Sciatic nerve (tissue), 2 donors: ENCODE measurements around the gene PSMB10. TPM values are rescaled to one million over a fixed set of nuclear protein-coding genes. Genes with fewer than 3 reads are reported as not detected.

ENCODE experiments used
- ATAC-seq: fragments of 200-7000 bp; cut with Tn5 transposase; one replicate; pipeline ENCODE4 v1.9.1; 2020; ENCODE audit warnings: mild to moderate bottlenecking, moderate library complexity
- DNase-seq: peaks from one replicate; pipeline ENCODE4 v3.0.0-alpha.2; 2020; ENCODE audit warnings: low spot score
- intact Hi-C: fragments of 100-400 bp; cut with DNase I; formaldehyde crosslinking; loops from one replicate; pipeline ENCODE4 v1.14.2; 2022
- total RNA-seq: library from RNA; stranded (reverse); fragmentation: NEBNext Ultra II Directional; extraction: Animal tissue kit (Norgen Biotek cat#: 25700); gene quantifications from one replicate; pipeline ENCODE4 v1.2.1, GENCODE V29; 2021
- donor health status: DM: no; HTN: no; CAD: no.
- donor health status: DM: no; HTN: no; CAD: no.

PSMB10 gene
- total RNA-seq, 1 donor from 2014 or later = 35.3 TPM

DNA sequence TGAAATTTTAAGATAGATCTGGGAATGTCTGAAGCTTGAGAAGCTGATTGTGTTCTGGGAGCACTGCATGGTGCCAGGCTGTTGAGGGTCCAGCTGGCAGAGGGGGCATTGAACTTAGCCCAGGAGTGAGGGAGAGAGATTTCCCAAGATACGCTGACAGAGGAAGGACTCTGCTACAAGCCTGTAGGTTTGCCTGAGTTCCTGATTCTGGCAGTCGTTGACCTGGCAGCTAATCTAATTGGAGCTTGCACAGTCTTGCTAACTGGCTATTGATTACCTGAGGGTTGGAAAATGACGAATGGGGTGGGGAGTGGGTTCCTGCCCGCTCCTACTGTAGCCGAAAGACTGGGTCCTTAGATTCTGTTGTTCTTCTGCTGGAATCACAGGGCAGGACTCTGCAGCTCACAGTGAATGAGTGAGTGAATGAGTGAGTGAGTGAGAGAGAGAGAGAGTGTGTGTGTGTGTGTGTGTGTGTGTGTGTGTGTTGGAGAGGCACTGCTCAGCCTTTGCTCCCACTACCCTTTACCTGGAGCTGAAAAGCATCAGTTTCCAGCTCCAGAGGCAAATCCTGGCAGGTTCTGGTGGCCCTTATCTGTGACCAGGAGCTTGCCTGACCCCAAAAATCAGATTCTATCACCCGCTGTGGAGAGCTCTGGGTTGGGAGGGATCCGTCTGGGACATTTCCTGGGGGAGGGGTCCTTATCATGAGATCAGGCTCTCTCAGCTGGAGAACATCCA, 21.7 kb downstream of the PSMB10 start:
- ATAC-seq (no peak), DNase-seq (no peak)
- intact Hi-C loops = no loop called here

DNA sequence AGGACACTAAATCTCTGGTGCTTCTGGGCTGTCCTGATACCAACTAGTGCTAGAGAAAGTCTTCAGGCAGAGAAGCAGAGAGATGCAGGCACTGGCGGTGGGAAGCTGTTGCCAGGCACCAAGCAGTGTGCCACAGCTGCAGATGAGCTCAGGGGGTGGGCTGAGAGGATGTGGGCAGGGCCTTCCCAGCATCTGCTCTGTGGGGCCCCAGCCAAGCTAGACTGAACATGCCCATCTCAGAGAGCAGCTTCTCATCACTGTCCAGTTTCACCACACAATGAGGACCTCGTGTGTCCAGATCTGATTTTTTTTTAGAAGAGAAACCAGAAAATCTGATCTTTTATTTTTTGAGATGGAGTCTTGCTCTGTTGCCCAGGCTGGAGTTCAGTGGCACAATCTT, 26.5 kb downstream of the PSMB10 start:
- DNase-seq (no peak), ATAC-seq (no peak)
- intact Hi-C loops = no loop called here

DNA sequence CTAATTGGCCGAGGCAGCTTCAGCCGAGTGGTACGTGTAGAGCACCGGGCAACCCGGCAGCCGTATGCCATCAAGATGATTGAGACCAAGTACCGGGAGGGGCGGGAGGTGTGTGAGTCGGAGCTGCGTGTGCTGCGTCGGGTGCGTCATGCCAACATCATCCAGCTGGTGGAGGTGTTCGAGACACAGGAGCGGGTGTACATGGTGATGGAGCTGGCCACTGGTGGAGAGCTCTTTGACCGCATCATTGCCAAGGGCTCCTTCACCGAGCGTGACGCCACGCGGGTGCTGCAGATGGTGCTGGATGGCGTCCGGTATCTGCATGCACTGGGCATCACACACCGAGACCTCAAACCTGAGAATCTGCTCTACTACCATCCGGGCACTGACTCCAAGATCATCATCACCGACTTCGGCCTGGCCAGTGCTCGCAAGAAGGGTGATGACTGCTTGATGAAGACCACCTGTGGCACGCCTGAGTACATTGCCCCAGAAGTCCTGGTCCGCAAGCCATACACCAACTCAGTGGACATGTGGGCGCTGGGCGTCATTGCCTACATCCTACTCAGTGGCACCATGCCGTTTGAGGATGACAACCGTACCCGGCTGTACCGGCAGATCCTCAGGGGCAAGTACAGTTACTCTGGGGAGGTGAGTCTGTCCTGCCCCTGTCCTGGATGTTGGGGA, 27.5 kb downstream of the PSMB10 start:
- DNase-seq (no peak), ATAC-seq (no peak)
- intact Hi-C loops = no loop called here

DNA sequence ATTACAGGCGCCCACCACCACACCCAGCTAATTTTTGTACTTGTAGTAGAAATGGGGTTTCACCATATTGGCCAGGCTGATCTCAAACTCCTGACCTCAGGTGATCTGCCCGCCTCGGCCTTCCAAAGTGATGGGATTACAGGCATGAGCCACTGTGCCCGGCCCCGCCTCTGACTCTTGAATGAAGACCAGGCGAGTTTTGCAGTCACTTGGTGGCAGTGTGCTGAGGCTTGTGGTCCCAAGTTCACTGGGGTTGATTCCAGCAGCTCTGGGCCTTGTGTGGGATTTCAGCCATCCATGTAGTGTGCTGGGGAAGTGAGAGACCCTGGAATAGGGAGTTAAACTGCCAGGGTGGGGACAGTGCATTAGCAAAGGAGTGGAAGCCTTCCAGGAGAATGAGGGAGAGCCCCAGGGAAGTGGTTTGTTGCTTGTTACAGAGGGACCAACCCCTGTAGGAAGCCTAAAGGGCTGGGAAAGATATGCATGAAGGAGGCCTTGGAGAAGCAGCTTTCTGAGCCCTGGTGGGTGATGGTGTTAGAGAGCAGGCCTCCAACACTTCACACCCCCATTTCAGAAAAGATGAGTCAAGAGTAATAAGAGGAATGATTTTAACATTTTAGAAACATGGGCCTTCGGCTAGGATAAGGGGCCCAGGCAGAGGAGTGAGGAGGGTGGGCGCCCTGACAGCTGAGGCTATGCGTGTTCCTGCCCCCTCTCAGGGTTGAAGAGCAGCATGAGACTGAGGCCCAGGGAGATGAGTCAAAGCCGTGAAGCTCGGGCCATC, 29.1 kb downstream of the PSMB10 start:
- ATAC-seq = no peak
- DNase-seq = no peak
- intact Hi-C loops = no loop called here

DNA sequence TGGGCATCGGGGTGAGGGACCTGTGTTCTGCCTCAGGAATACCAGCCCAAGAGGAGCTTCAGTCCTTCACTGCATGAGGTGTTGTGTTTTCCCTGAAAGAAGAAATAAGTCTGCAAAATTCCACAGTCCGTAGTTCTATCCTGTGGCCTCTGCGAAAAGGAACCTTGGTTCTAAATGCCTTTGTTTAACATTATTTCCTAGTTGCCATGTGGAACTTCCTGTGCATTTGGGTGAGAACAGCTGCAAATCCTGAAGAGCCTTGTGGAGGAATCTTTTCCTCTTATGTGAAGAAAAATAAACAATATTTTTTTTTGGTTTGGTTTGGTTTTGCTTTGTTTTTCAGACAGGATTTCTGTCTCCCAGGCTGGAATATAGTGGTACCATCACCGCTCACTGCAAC, 33.8 kb downstream of the PSMB10 start:
- ATAC-seq (no peak), DNase-seq (no peak)
- intact Hi-C loops = no loop called here

DNA sequence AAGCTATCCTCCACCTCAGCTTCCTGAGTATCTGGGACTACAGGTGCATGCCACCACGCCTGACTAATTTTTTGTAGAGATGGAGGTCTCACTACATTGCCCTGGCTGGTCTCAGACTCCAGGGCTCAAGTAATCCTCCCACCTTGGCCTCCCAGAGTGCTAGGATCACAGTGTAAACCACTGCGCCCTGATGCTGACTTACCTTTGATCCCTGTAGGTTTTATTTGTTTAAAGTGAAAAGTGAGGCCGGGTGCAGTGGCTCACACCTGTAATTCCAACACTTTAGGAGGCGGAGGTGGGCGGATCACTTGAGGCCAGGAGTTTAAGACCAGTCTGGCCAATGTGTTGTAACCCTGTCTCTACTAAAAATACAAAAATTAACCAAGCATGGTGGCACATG, 34.9 kb downstream of the PSMB10 start:
- ATAC-seq = no peak
- intact Hi-C loops = no loop called here
- no peak for DNase-seq

DNA sequence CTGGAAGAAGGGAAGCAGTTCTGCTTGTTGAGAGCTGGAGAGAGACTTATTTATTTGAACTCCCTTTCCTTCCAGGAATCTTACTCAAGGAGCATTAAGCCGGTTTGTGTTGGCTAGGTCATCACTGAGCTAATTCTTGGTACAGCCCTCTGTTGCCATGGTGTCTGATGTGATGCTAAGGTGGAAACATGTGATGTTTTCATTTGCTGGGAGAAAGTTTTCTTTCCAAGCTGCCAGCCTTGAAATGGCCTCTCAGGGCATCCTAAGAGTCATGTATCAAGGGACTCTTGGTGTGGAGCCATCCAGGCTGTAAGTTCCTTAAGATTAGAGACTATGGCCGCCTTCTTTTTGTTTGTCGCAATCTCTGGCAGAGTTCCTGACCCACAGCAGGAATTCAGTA, 39.4 kb downstream of the PSMB10 start:
- DNase-seq (no peak), ATAC-seq (peak; percentile 92)

DNA sequence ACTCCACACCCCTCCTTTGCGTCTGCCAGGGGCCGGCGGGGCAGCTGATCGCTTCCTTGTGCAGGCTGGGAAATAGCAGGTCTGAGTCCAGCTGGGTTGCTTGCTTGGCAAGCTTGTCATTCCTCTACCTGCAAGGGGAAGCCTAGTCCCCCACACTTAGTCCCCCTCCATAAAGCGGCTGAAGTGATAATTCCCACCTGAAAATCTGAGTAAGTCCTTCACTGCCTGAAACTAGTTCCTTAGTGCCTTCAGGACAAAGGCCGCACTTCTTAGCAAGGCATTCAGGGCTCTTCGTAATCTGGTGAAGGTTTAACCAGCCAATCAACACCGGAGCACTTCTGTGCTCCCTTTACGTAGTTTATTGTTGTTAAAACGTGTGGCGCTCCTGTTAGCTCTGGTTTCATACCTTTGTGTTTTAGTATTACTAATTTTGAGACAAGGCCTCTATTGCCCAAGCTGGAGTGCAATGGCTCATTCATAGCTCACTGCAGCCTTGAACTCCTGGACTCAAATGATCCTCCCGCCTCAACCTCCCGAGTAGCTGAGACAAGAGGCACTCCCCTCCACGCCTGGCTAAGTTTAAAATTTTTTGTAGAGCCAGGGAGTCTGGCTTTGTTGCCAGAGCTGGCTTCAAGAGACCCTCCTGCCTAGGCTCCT, 42.8 kb downstream of the PSMB10 start:
- ATAC-seq (no peak), DNase-seq (no peak)

More for the DNA sequence above, 39.4 kb downstream of the PSMB10 start:
- intact Hi-C loops = no loop called here

DNA sequence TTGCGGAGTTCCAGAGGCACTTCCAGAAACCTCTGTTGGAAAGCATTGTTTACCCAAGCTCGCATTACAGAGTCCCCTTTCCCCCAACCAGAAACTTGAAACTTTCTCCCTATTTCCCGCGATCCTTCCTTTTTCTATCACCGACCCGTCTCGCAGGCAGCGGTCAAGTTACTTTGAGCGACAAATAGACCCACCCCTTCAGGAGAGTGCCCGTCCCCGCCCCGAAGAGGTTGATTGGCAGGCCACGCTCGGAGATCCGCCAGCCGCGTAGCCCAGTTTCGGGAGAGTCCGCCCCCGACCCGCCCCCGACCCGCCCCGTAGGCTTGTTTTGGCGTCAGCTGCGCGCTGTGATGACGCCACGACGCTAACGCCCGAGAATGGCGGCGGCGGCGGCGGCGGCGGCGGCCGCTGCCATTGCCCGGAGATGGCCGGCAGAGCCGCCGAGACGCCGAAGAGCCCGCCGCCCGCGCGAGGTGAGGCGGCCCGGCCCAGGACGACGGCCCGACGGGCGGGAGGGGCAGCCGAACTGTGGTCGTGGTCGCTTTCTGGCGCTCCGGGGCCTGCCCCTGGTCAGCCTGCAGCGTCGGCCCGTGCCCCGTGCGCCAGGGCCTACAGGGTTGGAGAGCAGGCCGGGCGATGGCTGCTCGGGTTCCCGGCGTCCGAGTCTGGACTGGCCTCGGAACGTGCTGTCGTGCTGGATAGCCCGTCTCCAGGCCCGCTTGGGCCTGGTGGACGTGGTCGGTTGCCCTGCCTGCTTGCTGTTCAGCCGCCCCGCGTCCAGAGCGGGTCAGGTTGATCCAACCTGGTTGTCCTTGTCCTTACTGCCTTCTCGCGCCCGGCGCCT, 43.5 kb downstream of the PSMB10 start, which contains the start of gene PSKH1:
Gene PSKH1, plus strand, starts transcription at position 356 of the 844 bp plus-strand sequence. CDS start 15,496 bp downstream, outside the sequence.
- peak; percentile 94 for ATAC-seq
- DNase-seq = peak; percentile 98
- intact Hi-C loops = no loop called here

More for the DNA sequence above, 42.8 kb downstream of the PSMB10 start:
- intact Hi-C loops = no loop called here

DNA sequence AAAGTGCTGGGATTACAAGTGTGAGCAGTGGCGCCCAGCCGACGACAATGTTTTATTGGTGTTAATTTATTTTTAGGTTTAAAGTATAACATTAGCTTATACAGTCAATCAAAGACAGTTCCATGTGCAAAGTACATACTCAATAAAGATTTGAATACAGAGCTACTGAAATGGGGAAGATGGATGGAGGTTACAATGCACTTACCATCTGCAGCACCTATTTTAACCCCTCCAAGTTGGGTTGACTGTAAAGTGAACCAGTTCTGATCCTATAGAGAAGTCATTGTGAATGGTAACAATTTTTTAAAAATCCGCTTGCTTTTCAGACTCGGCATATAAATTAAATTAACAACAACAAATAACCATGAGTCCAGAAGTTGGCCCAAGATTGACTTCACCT, 44.3 kb downstream of the PSMB10 start:
- DNase-seq = no peak
- no peak for ATAC-seq
- intact Hi-C loops = no loop called here

DNA sequence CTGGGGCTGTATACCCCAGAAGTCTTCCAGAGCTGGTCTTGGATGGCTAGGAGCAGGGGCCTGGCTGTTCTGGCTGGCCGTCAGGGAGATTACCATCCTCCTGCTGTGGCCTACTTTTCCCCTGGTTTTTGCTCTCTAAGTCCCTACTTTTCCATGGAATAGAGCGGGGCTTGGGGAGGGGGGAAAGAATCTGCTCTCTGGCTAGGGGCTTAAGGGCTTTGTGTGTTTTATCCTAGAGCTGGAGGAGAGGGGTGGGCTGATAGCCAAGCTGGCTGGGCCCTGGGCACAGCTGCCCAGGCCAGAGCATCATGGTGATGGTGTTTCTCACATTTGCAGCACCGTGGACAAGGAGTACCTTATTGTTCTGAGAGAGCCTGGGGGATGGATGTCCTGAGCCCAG, 48.3 kb downstream of the PSMB10 start:
- intact Hi-C loops = no loop called here
- ATAC-seq = no peak
- no peak for DNase-seq

DNA sequence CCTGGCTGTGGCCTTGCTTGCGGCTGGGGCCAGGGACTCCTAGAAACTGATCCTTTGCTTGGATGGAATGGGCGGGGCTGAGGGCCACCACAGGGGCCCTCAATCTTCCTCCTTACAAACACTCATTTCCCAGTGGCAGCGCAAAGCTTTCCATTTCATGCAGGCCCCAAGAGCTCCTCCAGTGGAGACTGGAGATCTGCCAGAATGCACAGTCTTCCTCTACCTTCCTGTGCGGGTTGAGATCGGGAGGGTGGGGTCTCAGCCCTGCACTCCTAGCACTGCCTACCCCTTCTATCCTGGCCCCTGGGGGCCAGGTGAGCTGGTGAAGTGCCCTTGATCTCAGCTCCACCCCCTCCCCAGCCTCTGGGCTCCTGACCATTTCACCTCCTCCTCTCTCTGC, 50.3 kb downstream of the PSMB10 start:
- ATAC-seq = no peak
- no peak for DNase-seq
- intact Hi-C loops = no loop called here

DNA sequence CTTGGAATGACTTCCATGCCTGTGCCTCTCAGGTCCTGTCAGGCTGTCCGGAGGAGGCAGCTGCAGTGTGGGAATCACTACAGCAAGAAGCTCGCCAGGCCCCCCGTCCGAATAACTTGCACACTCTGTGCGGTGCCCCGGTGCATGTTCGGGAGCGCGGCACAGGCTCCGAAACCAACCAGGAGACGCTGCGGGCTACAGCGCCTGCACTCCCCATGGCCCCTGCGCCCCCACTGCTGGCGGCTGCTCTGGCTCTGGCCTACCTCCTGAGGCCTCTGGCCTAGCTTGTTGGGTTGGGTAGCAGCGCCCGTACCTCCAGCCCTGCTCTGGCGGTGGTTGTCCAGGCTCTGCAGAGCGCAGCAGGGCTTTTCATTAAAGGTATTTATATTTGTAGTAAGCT, 50.7 kb downstream of the PSMB10 start:
- intact Hi-C loops = no loop called here
- ATAC-seq (no peak), DNase-seq (no peak)

DNA sequence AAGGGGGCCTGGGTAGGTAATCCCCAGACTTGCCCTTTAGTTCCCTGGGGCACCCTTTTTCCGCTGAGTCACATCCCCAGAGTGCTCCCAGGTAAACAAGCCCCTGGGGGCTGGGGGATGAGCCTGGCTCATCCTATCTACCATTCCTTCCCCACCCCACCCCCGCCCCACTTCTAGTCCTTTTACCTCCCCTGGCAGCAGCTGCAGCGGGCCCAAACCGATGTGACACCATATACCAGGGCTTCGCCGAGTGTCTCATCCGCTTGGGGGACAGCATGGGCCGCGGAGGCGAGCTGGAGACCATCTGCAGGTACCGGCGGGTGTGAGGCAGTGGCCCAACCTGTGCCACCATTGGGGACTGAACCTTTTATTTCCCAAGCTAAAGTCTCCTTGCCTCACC, 51.1 kb downstream of the PSMB10 start:
- ATAC-seq (no peak), DNase-seq (no peak)
- intact Hi-C loops = no loop called here

DNA sequence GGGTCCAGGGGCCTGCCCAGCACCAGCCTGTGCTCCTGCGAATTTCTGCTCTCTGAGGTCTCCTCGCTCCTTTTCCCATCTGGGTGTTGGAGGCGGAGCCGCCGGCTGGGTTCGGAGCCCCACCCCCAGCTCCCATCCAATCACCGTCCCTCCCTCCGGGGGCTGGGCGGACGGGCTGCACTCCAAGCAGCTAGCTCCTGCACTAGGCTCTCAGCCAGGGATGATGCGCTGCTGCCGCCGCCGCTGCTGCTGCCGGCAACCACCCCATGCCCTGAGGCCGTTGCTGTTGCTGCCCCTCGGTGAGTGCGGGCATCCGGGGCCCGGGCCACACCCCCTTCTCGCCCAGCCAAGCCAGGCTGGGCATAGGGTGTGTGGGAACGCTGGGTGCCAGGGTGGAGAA, 52.0 kb downstream of the PSMB10 start, which contains the start of gene NRN1L:
Gene NRN1L, plus strand, starts transcription at position 202 of the 400 bp plus-strand sequence. Its CDS starts 19 bp downstream, at position 221.
- ATAC-seq (peak; percentile 97), DNase-seq (peak; percentile 94)
- intact Hi-C loops = loop anchor here (5.0 kb wide), 1 partner anchor 43 kb away; no protein-coding TSS in a partner anchor
